ENCODE results near the gene ARHGEF17.

ARHGEF17 gene

DNA sequence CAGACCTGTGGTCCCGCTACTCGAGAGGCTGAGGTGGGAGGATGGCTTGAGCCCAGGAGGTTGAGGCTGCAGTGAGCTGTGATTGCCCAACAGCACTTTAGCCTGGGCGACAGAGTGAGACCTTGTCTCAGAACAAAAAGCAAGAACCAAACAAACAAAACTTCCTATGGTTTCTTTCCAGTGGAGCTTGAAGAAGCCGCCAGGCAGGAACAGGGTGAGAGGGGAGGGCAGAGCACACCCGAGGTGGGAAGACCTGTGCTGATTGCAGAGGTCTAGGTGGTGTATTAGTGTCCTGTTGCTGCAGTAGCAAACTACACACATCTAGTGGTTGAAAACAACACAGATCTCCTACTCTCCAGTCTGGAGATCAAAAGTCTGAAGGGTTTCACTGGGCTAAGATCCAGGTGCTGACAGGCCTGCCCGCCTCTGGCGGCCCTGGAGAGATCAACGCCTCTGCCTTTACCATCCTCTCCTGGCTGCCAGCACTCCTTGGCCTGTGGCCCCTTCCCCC is 10.5 kb downstream of the ARHGEF17 start:
- DNase-seq (ENCODE audit: low spot score) = no peak
- Histone ChIP-seq H3K4me3 (peak overlapping the region; percentile 85), H3K27ac (peak overlapping the region; percentile 96 to 99)
- TF ChIP-seq, protein P1, sequence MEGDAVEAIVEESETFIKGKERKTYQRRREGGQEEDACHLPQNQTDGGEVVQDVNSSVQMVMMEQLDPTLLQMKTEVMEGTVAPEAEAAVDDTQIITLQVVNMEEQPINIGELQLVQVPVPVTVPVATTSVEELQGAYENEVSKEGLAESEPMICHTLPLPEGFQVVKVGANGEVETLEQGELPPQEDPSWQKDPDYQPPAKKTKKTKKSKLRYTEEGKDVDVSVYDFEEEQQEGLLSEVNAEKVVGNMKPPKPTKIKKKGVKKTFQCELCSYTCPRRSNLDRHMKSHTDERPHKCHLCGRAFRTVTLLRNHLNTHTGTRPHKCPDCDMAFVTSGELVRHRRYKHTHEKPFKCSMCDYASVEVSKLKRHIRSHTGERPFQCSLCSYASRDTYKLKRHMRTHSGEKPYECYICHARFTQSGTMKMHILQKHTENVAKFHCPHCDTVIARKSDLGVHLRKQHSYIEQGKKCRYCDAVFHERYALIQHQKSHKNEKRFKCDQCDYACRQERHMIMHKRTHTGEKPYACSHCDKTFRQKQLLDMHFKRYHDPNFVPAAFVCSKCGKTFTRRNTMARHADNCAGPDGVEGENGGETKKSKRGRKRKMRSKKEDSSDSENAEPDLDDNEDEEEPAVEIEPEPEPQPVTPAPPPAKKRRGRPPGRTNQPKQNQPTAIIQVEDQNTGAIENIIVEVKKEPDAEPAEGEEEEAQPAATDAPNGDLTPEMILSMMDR (IDR thresholded peaks at IDR 0.05) = no peak

DNA sequence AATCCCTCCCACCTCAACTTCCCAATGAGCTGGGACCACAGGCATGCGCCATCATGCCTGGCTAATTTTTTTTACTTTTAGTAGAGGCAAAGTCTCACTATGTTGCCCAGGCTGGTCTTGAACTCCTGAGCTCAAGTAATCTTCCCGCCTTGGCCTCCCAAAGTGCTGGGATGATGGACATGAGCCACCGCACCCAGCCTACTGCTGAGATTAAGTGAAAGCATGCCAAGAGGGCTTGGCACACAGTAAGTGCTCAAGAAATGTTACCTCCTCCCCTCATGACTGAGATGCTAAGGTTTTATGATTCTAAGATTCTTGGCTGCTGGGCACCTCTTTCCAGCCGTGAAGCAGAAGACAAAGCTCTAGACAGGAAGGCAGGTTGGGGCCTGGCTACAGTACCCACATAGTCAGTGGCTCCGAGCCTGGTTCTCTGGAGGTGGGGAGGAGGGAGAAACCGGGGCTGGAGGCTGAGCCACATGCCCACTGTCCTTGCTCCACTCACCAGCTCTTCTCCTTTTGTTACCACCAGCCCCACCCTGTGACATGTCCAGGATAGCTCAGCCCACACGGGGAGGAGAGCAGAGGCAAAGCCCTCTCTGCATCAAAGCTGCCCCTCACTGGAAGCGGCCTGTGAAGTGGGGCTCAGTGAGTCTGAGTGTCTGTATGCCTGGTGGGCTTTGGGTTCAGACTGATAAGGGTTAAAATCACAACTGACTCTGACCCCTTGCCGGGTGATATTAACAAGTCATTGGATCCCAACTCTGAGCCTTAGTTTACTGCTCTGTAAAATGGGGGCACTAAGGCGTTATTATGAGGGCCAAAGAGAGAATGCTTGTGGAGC is 12.9 kb downstream of the ARHGEF17 start:
- TF ChIP-seq, protein P1 (IDR thresholded peaks at IDR 0.05) = no peak
- Histone ChIP-seq H3K4me3 (peak overlapping the region; percentile 27), H3K27ac (peak overlapping the region; percentile 98 to 99)
- DNase-seq (ENCODE audit: low spot score) = no peak

DNA sequence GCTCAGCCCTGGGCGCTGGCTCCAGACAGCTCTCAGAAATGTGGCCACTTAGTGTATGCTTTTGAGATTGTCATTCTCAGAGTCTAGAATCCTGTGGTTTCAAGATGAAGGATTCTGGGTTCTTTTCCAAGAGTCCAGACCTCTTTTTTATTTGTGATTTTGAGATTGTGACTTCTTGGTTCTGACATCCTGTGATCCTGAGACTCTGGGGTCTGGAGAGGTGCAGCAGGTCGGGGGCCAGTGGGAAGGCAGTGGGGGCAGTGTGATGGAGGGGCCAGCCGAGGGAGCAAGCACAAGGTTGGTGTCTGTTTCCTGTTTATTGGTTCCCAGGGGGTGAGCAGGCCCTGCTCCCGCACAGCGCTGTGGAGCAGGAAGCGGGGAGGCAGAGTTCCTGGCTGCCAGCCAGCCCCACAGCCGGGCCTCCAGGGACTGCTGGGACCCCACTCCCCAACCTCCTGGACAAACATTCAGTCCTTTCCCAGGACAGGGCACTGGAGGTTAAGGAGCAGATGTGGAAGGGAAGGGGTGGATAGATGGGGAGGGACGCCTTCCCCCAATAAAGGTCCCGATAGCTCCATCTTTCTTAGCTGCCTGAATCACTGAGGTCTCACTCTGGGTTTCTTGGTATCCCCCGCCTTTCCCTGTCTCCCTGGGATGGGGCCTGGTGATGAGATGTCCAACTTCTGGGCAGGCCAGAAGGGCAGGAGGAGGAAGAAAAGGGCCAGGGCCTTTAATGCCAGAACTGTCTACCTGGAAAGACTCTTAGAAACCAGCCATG is 13.7 kb downstream of the ARHGEF17 start:
- Histone ChIP-seq H3K27ac (peak overlapping the region; percentile 98 to 99), H3K4me3 (peak overlapping the region; percentile 25)
- no peak for DNase-seq (ENCODE audit: low spot score)
- TF ChIP-seq, protein P1 (IDR thresholded peaks at IDR 0.05) = no peak

DNA sequence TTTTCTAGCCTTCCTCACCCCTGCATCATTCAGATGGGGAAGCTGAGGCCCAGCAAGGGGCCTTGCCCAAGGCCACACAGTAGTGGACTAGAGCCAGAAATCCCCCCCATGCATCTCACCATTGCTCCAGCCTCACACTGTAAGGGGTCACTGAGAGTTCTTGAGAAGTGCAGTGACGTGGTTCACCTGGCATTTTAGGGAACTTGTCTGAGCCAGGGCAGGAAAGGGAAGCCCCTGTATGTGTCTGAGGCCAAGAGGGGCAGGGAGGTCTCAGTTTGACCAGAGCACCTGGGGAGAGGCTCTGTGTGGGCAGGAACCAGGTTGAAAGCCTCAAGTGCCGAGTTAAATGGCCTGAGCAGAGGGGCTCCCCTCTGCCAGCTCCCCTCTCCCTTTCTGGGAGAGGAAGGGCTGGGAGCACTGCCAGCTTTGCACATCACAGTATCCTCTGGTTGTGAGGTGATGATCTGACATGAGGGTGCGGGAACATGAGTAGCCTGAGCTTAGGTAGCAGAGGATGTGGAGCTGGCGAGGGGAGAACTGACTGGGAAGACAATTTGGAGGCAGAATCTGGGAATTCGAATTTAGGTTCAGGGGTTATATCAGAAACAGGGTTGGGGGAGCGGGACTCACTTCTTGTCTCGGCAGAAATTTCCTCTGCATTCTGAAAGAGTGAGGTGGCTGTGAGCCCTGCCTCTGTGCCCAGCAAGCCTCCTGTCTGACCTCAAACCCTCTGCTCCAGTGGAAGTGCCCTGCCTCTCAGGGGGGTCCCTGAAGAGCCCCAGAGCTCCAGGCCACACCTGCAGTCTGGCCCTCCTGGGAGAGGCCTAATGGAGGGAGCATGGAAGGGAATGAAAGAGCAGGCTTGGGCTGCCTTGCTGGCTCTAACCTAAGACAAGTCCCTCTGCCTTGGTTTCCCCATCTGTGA is 14.6 kb downstream of the ARHGEF17 start:
- TF ChIP-seq, protein P1 (IDR thresholded peaks at IDR 0.05) = no peak
- H3K4me3 ChIP-seq = peak overlapping the region; percentile 54
- DNase-seq (ENCODE audit: low spot score) = no peak
- H3K27ac ChIP-seq = peak overlapping the region; percentile 98 to 99

DNA sequence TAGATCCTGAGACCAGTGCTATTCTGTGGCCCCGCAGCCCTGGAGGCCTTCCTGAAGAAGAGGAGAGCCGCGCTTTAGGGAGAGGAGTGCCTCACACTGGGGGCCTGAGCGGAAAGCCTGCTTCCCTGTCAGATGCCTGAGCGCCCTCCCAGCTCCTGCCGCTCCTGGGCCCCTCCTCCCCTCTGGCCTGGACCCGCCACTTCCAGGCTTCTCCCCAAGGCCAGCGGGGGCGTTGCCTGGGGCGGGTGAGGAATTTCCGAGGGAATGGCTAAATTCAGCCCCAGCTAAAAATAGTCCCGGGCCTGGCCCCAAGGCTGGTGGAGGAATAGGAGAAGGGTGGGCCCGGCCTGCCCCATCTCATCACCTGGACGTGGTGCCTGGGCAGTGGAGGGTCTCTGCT is 15.4 kb downstream of the ARHGEF17 start:
- Histone ChIP-seq H3K27ac (peak overlapping the region; percentile 98 to 99), H3K4me3 (peak overlapping the region; percentile 54)
- TF ChIP-seq, protein P1 (IDR thresholded peaks at IDR 0.05) = no peak
- peak; percentile 95 for DNase-seq (ENCODE audit: low spot score)

DNA sequence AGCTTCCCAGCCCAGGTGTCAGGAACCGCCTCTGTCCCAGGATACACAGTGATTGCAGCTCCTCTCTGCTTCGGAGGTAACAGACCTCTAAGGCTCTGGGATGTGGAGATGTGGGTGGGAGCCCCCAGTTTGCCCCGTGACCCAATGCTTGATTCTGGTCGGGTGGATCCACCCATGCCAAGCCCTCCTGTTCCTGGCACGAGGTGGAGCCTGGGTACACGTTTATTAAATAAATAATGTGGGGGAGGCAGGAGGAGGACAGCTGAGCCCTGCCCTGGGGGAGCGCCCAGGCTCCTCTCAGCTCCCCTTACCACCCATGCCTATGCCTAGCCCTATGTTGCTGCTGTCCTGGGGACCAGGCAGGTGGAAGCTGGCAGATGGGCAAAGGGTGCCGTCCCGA is 16.0 kb downstream of the ARHGEF17 start:
- TF ChIP-seq, protein P1 (IDR thresholded peaks at IDR 0.05) = no peak
- no peak for DNase-seq (ENCODE audit: low spot score)
- peak overlapping the region; percentile 54 for H3K4me3 ChIP-seq

More for the DNA sequence above, 16.0 kb downstream of the ARHGEF17 start:
- H3K27ac ChIP-seq = peak overlapping the region; percentile 98 to 99

Data from coronary artery (tissue), 2 donors.